GM21515 (cell line): ENCODE results near the gene HPS4.
"Not testable (repeated sequence)": the region's sequence is repeated elsewhere in the genome, so short reads cannot be mapped to it uniquely, and the experiment has no call there.

Experiments used
- ATAC-seq: cut with Tn5 transposase; IDR thresholded peaks from one replicate; pipeline ENCODE4 v1.9.1; 2021; ENCODE audit not compliant: unreplicated experiment

The HPS4 gene

GRCh38 chr22:26483439-26484359 lies at the start of gene HPS4, which contains the start of gene SRRD:
Gene HPS4, minus strand, starts transcription at chr22:26483783. Its CDS starts 2,021 bp downstream, at chr22:26481762.
Gene SRRD, plus strand, starts transcription at chr22:26483877. Its CDS starts 14 bp downstream, at chr22:26483891.
- peak; percentile 62 for ATAC-seq

- ATAC-seq = no peak
These were observed 45.8 kb upstream of the HPS4 start for GRCh38 chr22:26529345-26529744.

- not testable (repeated sequence) for ATAC-seq
These were observed 44.9 kb upstream of the HPS4 start for GRCh38 chr22:26528518-26528917.

GRCh38 chr22:26527574-26528465 lies 44.2 kb upstream of the HPS4 start:
- no peak for ATAC-seq

- ATAC-seq = no peak
These were observed 43.6 kb upstream of the HPS4 start for GRCh38 chr22:26527167-26527566.

- ATAC-seq = no peak
These were observed 42.5 kb upstream of the HPS4 start for GRCh38 chr22:26525946-26526564.

- no peak for ATAC-seq
These were observed 41.3 kb upstream of the HPS4 start for GRCh38 chr22:26524870-26525269.

- no peak for ATAC-seq
These were observed 39.0 kb upstream of the HPS4 start for GRCh38 chr22:26522592-26522991.

- ATAC-seq = no peak
These were observed 38.4 kb upstream of the HPS4 start for GRCh38 chr22:26522012-26522411.

GRCh38 chr22:26517429-26517828 lies 33.8 kb upstream of the HPS4 start:
- no peak for ATAC-seq

- no peak for ATAC-seq
These were observed 32.9 kb upstream of the HPS4 start for GRCh38 chr22:26516503-26516902.

- no peak for ATAC-seq
These were observed 32.3 kb upstream of the HPS4 start for GRCh38 chr22:26515931-26516330.

- ATAC-seq = no peak
These were observed 31.0 kb upstream of the HPS4 start for GRCh38 chr22:26514419-26515161.

GRCh38 chr22:26513838-26514237 lies 30.3 kb upstream of the HPS4 start:
- ATAC-seq = no peak

- peak; percentile 89 for ATAC-seq
These were observed 28.7 kb upstream of the HPS4 start, which contains the start of gene TFIP11 for GRCh38 chr22:26512149-26512793. Gene TFIP11, minus strand, starts transcription at chr22:26512473. Its CDS starts 2,201 bp downstream, at chr22:26510272.

- no peak for ATAC-seq
These were observed 24.6 kb upstream of the HPS4 start for GRCh38 chr22:26508148-26508547.

GRCh38 chr22:26503758-26504157 lies 20.2 kb upstream of the HPS4 start:
- ATAC-seq = no peak

GRCh38 chr22:26502688-26503561 lies 19.3 kb upstream of the HPS4 start:
- ATAC-seq = no peak

- ATAC-seq = no peak
These were observed 18.4 kb upstream of the HPS4 start for GRCh38 chr22:26501996-26502395.
